ENCODE measurements around the gene NXPH1. TPM values are rescaled to one million over a fixed set of nuclear protein-coding genes. Genes with fewer than 3 reads are reported as not detected.

Gene NXPH1
- total and polyA plus RNA-seq, 9 of the 15 experiments (the other 6 are each of a cell fraction or from before 2014, with no cell fraction given): 0.16 TPM; not detected in 8

DNA sequence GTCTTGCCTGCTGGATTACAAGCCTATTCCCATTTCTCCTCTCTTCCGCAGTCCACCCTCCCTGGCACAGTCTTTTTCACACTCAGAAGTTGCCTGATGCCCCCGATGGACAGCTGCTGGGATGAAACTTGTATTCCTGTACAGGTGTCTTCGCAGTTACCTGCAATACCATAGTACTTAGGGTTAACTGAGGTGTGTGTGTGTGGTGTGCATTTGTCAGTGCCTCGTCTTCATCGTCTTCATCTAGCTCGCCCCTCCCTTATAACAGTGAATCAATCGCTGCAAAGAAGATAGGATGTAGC is 11.0 kb downstream of the NXPH1 start:
- FAIRE-seq (no peak), ATAC-seq (no peak), DNase-seq (ENCODE audit: extremely low read depth in 1 of 4, low spot score in 3 of 4) (no peak)
- H3K4me2 ChIP-seq (ENCODE audit: insufficient read depth, low read length): no peak overlapping the region
- in situ Hi-C loops (cut with MboI) (no loop called here), intact Hi-C loops (cut with micrococcal nuclease) (no loop called here)
- 6% methylated on average over 7 of the region's 7 CpGs for WGBS (ENCODE audit: insufficient coverage, low coverage, missing lambda C conversion rate)
- no peaks in the 10 kb centered on the region for H3K79me2 ChIP-seq (ENCODE audit: control insufficient read depth, insufficient read depth, low read length)
- no peaks in the 10 kb centered on the region; the same call in 1 of the 2 replicates for H4K20me1 ChIP-seq (replicated peaks; ENCODE audit: control insufficient read depth, insufficient read depth, low read length)
- peaks cover 0 to 10% of the 10 kb centered on the region in 2 experiments; a peak in 1 of 5 replicates for H3K4me1 ChIP-seq (replicated peaks in 1 of 2; ENCODE audit: control insufficient read depth in 2 of 2, insufficient read depth in 2 of 2, low read length in 2 of 2)
- no peak overlapping the region for H2AFZ ChIP-seq (ENCODE audit: low read depth, low read length)
- no peaks in the 10 kb centered on the region for H3K36me3 ChIP-seq (ENCODE audit: control insufficient read depth, insufficient read depth, low read length)
- ChIA-PET CTCF (ENCODE audit: low intra/inter-chr PET ratio) (no interaction called here), POLR2A (interaction anchor here (0.6 kb wide), 1 partner anchor 141 kb away, joined by 3 read pairs; no protein-coding TSS in a partner anchor)
- H3K27ac ChIP-seq (ENCODE audit: extremely low read depth, low read depth, low read length): no peak overlapping the region
- no peak overlapping the region for H3K4me3 ChIP-seq
- TF ChIP-seq HMGN3 (IDR thresholded peaks at IDR 0.05; ENCODE audit: borderline replicate concordance, extremely low read depth, insufficient read length, low read depth, low read length): no peak
- TF ChIP-seq MAFG (tag; conservative IDR thresholded peaks at IDR 0.05): no peak
- no peak for TF ChIP-seq ATF3 (IDR thresholded peaks at IDR 0.05)
- TF ChIP-seq ATF3 (CRISPR knock-in tag; conservative IDR thresholded peaks at IDR 0.05): no peak
- TF ChIP-seq FIP1L1 (IDR thresholded peaks at IDR 0.05; ENCODE audit: low read depth, low read length, poor library complexity, severe bottlenecking): no peak
- TF ChIP-seq TCF7 (IDR thresholded peaks at IDR 0.05; ENCODE audit: borderline replicate concordance): no peak
- no peak for TF ChIP-seq SMAD3 (CRISPR knock-in tag; conservative IDR thresholded peaks at IDR 0.05)
- no peak for TF ChIP-seq SMARCB1 (IDR thresholded peaks at IDR 0.05; ENCODE audit: insufficient read length, low read depth)
- no peak for TF ChIP-seq CAMTA2 (CRISPR knock-in tag; conservative IDR thresholded peaks at IDR 0.05)
- TF ChIP-seq STAT6 (CRISPR knock-in tag; IDR thresholded peaks at IDR 0.05): no peak
- TF ChIP-seq ZNF766 (CRISPR knock-in tag; conservative IDR thresholded peaks at IDR 0.05): no peak
- TF ChIP-seq BHLHE40 (IDR thresholded peaks at IDR 0.05; ENCODE audit: low read length): no peak
- no TSS peak for BruUV-seq (replicated peaks)
- no peaks in the 10 kb centered on the region for H3K9me3 ChIP-seq (replicated peaks; ENCODE audit: control insufficient read depth, insufficient read depth, low read depth, low read length)
- no peaks in the 10 kb centered on the region for H3K9me1 ChIP-seq (ENCODE audit: control insufficient read depth, insufficient read depth, low read length)
- H3K27me3 ChIP-seq (ENCODE audit: control insufficient read depth in 2 of 2, insufficient read depth in 2 of 2, low read length in 2 of 2): peaks cover 6 to 33% of the 10 kb centered on the region in 2 experiments; a peak in 4 of 5 replicates
- H3K9ac ChIP-seq (ENCODE audit: insufficient read depth in 1 of 2, low read depth in 2 of 2, low read length in 2 of 2): no peak overlapping the region
